HG03139 (cell line): ENCODE results near the gene FAM240B.

ENCODE experiments used
- ATAC-seq: cut with Tn5 transposase; IDR thresholded peaks from one replicate; pipeline ENCODE4 v1.9.1; 2021; ENCODE audit not compliant: unreplicated experiment

The FAM240B gene

DNA sequence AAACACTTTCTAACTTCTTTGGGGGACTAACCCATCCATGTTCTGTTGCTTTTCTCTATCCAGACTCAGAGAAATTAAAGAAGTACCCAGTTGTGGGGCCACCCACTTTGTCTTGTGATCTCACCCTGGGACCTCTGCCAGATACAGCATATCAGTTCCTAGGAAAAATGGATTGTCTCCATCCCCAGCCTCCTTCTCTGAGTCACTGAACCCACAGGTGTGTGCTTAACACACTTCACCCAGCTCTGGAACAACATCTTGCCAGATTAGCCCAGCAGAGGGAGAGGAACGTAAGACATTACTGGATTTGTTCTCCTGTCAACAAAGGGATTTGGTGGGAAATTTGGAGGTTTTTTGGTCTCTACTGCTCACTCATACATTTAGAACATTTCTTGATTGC, 19.2 kb downstream of the FAM240B start:
- ATAC-seq, result no peak

DNA sequence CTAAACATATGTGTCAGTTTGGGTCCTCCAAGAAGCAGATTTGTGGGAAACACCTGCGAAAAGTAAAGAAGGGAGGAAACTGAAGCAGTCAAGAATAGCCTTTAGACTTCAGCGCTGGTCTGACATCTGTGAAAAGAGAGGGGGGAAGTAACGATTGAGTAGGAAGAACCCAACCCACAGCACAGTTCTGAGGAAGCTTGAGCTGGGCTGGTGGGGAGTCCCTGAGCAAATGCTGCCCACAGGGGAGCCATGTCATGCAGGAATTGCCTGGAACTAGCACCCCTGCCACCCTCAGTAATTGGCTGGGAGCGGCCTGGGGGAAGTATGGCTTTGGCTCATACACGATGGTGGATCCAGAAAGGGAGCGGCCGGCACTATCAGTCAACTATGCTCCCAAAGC, 20.6 kb downstream of the FAM240B start:
- no peak for ATAC-seq

DNA sequence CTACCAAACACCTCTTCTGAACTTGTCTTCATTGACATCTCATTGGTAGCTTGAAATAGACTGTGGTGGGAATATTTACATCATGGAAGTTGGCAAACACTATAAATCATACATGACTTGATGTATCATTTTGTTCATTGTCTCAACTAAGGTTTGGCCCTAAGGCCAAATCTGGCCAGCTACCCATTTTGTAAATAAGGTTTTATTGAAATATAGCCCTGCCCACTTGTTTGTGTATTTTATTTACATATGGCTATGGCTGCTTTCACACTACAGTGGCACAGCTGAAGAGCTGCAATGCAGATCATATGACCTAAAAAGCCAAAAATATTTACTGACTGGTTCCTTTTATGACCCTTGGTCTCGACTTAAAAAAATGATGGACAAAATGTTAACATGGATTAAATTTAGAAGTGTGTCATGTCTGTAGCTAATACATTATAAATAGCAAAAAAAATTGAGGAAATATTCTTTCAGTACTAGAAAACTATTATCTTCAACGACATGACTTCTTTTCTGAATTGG, 22.1 kb downstream of the FAM240B start:
- ATAC-seq, result no peak

DNA sequence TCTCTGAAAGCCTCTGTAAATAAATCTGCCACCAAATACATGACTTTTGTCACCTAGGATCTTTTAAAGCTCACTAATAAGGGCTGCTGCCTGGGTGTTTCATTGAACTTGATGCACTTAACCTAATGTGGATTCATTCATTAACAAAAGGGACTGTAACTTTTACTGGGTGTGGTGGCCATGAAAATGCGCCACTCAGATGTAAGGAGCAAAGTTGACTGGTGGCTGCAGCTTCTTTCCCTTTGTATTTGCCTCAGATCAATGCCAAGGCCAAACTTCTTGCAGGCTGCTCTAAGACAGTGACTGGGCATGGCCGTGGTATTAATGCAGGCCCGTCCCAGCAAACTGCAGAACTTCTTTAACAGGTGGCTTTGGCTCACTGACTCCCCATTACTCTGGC, 22.9 kb downstream of the FAM240B start:
- no peak for ATAC-seq

DNA sequence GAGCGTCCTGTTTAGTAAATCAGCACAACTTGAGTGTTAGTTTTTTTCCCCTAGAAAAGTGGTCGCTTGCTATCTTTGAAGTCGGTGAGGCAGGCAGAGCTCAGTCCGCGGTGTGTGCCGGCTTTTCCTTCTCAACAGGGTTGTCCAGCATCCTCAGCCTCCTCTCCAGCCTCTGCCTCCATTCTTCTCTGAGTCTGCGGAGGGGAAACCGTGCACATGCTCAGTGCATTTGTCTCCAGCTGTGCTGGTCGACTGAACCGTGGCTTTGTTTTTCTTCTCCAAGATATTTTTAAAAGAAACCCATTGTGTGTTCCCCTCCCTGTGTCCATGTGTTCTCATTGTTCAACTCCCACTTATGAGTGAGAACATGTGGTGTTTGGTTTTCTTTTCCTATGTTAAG, 25.3 kb downstream of the FAM240B start:
- ATAC-seq, result no peak

DNA sequence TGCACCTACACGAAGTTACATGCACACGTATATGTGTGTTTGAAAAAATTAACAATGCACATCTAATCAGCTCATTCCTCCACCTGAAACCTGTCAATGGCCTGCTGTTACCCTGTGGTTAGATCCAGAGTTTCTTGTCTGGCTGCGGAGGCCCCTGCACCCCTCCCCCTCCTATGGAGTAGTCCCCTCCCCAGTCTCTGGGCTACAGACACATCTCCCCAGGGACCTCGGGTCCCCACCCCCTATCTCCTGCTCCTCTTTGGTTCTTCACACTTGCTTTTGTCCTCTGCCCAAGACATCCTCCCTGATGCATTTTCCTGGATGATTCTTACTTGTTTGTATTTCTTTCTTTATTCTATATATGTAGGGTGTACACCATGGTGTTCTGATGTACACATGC, 27.2 kb downstream of the FAM240B start:
- no peak for ATAC-seq

DNA sequence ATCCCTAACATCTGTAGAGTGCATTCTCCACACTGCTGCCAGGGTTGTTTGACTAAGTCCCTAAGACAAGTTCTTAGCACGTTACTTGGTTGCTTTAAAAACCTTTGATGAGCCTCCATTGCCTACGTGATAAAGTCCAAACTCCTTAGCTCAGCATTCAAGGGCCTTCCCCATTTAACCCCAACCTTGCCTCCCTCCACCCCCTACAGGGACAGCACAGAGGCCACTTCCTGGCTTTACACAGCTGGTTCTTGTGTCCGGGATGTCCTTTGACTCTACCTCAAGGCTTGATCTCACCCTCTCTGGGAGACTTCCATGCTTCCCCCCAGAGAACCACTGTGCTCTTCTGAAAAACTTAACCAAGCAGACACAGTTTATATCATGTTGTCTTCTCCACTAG, 29.4 kb downstream of the FAM240B start:
- no peak for ATAC-seq

DNA sequence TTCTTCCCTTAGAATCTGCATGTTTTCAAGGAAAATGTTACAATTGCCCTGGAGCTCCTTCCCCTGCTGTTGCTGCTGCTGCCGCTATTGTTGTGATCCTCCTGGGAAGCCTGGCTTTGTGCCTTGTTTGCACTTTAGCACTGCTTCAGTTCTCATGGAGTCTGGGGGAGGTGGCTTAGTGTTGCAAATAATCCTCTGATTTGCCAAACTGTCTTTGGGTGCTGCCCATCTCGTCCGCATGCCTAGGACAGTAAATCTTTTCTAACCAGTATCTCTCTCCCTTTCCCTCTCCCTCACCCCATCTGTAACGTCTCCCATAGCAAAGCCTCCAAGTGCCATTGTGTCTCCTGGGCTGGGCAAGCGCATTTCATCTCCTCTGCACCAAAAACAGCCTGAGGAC, 30.3 kb downstream of the FAM240B start:
- ATAC-seq, result no peak

DNA sequence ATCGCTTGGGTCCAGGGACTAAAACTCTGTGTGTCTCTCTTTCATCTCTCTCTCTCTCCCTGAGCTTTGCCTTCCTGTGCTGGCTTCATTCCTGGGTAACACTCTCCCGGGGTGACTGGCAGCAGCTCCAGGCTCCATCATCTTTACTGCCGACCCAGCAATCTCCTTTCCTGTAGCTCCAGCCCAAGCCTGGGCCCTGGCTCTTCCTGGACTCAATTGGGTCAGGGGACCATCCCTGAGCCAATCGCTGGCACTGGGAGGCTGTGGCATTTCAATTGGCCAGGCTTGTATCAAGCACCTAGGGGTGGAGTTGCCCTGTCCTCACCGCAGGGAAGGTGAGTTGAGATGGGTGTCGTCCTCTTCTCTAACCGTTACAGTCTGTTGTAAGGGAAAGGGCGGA, 31.9 kb downstream of the FAM240B start:
- no peak for ATAC-seq

DNA sequence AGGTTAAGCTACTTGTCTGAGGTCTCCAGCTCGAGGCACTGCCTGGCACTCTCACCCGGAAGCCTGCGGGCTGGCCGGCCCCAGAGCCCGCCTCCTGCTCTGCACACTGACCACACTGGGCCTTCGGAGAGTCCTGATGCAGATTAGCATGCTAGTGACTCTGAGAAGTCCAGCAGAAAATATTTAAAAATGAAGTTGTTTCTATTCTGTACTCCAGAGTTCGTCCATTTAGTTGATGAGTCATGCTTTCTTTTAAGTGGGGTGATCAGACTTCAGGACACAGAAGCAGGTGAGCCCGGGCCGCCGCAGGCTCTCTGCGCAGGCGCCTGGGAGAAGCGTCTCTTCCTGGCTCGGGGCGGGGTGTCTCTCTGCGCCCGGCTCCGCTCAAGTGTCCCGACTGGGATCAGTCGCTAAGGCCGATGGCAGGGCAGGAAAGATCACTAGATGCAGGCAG, 32.5 kb downstream of the FAM240B start:
- ATAC-seq, result no peak

DNA sequence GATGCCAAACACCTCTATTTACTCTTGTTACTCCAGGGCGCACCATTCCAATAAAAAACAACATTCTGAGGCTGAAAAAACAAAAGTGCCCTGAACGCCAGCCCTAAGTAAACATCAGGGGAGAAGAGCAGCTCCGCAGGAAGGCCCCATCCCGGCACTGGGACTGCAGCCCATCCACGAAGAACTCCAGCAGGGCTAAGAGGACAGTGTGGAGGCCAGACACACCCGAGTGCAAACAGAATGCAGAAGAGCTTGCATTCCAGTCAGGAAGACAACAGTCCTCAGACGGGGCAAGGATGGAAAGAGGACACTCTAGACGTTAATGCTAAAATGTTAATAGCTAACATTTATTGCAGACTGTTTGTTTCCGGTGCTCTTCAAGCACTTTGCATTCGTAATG, 33.0 kb downstream of the FAM240B start:
- no peak for ATAC-seq

DNA sequence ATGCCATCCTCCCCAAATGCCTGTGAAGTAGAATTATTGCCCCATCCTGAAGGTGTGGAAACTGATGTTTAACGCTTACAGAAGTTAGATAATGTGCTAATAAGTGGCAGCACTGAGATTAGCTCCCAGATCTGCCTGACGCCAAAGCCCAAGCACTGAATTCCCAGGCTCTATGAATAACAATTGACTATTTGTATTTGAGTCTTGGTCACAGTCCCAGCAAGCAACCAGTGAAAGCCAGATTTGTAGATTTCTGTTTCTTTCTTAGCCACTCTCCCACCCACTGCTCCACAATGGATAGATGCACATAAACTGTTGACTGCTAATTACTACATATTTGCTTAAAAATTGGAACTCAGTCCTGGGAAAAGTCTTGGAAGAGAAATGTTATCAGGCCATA, 34.4 kb downstream of the FAM240B start:
- no peak for ATAC-seq

DNA sequence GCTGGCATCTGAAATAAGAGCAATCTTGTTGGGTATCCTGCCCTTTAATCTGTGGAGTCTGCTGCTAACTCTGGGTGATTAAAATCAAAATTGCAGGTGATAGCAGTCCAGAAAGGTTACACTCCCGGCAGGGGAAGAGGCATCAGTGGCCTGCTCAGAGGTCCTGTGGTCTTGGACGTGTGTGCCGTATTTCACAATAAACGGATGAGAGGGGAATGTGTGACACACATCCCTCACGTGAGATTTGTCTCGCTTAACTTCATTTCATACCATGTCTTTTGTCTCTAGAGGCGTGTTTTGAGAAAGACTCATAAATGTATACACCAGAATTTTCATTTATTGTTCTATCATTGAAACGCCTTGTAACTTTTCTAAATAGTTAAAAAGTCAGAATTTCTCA, 36.6 kb downstream of the FAM240B start:
- ATAC-seq, result no peak

DNA sequence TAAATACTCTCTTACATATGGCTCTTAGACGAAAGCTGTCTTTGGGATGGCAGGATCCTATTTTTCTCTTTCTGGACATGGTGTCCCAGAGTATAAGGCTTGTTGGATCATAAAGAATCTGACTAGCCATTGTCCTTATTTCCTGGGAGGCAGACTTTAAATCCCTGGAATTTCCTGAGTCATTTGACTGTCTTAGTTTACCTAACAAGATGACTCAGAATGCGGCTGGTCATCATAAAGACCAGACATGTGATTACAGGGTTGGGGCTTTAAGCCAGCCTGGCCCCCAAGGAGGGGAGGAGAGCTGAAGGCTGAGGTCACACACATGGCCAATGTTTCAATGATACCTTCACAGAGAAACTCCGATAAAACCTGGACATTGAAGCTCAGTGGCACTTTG, 37.2 kb downstream of the FAM240B start:
- no peak for ATAC-seq

DNA sequence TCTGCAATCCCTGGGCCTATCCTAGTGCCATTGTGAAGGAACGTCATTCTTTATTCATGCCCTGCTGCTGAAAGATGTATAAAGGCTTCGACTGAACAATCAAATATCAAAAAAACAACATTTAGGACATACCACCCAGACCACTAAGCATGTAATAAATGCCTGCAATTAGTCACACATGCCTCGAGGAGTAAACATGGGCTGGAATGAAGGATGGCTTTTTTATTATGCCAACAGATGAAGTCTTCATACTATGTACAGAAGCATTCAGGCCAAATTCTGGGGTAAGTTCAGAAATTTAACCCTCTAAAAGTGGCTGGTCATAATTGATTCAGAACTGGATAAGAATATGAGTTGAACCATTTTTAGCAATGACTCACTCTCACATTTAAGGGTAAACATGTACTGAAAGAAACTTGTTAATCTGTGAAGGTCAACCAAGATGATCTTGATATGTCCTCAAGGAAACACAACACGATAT, 38.1 kb downstream of the FAM240B start:
- no peak for ATAC-seq

DNA sequence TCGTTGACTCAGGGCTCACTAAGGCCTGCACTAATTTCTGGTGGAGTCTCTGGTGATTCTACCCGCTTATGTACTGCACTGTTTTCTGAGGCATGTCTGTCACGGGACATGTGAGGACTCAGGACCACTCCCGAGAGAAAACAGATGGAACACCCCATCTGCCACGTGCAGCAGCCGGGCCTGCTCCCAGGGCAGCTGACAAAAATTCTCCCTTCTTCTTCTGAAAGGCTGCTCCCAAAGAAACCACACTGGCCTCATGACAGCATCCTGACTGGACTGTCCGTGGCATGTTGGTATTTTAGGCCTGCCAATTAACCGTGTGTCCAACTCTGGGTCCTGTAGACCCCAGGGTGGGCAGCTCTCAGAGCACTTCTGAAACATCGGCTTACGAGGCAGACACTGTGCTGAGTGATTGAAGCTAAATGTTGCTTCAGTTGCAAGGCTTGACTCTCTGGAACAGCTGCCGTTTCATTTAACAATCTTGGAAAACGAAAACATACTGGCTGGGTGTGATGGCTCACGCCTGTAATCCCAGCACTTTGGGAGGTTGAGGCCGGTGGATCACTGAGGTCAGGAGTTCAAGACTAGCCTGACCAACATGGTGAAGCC, 39.0 kb downstream of the FAM240B start:
- no peak for ATAC-seq

DNA sequence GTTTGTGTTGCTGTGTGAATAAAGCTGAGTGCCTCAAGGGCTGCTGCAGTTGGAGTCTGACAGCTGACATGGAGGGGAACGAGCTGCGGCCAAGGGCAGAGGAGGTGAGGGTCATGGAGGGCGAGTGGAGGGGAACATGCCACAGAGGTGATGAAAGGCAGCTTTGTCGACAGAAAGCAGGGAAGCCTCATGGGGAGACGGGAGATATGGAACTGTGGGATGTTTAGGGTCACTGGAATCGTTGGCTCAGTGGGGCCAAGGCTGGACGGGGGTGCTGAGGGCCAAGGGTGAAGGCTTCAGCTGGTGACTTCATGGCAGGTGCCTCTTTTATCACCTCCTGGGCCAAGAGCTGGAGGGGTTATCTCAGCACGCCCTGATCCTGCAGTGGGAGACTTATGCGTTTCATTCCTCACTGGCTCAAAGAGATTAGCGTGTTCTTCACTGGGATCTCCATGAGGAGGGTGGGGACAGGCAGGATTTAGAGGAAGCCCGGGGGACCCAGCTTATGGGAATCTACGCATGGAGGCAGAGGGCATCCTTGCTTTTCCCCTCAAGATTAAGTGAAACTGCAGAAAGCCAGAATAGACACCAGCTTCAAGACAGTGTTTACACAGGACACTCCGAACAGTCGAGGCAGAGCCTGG, 42.2 kb downstream of the FAM240B start:
- no peak for ATAC-seq

DNA sequence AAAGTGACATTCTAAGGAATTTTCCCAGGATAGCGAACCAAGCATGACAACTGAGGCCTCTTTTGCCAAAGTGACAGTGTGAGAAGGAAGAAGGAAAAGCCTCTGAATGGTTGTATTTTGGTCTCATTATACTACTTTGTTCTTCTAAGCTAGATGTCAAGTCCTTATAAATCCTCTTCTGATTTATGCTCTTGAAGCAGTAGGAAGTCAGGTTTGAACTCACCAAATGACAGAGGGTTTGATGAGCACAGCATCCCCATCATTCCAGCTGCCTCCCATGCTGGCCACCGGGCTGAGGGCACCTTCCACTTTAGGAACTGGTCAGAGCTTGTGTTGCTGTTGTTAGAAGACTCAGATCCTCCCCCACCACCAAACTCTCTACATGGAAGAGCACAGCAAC, 44.1 kb downstream of the FAM240B start:
- no peak for ATAC-seq

DNA sequence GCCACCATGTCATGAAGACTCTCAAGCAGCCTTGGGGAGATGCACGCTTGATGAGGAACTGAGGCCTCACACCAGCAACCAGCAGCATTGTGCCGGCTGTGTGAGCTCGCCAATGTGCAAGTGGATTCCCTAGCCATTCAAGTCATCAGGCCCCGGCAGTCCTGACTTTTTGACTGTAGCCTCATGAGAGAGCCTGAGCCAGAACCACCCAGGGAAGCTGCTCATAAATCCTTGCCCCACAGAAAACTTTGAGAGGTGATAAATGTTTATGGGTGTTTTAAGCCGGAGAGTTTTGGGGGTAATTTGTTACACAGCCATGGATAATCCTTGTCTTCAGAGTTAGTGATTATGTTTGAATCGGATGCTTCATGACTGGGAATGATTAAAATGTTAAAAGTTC, 44.7 kb downstream of the FAM240B start:
- ATAC-seq, result no peak

DNA sequence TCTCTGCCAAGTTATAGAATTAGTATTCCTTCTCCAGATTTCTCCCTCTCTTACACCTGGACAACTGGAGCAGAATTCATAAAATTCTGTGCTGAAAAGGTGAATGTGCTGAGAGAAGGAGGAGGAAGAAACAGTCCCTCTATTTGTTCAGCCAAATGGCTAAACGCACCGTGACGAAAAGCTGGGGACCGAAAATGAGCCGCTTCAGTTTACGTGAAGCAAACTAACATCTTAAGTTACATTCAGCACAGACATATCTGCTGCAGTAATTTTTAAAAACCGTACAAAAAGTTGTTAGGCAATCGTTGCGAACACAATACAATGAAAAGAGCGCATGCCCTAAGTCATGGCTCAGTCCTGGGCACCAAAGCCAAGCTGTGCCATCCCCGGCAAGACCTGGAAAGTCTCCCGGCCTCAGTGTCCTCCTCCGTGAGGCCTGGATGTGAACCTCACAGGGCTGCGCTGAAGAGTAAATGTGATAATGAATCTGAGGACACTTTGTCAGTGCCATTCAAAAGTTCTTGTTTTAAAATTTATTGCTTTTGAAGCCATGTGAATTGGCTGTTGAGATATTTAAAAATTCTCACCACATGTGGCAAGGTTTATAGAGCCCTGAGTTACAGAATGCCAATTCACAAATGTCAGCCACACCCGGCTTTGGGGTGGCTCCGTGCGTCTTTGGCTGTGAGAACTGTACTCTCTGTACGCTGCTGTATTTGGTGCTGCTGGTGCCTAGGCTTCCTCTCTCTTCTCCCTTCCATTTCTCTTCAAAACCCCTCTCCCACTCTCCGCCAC, 46.3 kb downstream of the FAM240B start:
- ATAC-seq, result no peak

DNA sequence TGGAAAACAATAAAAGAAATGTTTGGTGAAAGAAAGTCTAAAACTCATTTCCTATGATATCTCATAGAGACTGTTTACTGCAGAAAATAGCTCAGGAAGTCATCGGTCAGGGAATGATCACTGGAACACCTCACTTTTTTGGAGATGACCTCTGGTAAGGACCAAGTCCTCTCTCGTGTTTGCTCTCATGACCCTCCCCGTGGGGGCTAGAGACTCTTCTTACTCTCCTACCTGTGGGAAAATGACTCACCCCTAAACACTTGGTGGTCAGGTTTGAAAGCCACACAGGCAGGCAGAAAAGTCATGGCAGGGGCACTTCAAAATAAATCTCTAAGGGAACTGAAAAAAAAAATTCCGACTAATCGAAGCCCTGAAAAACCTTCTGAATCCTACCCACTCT, 48.2 kb downstream of the FAM240B start:
- ATAC-seq, result no peak

DNA sequence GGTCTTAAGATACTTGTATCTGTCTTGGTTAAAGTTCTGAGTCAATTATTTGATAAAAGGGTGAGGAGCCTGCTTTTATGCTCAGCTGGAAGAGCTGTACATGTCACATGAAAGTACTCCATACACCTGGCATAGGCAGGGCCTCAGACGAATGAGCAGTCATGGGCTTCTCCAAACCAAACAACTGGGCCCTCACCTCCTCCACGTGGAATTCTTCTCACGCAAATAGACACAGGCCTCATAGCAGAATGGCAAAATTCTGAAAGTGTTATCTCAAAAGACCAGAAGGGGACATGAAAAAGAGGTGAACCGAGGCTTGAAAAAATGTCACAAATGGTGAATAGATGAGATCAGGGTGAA, 48.6 kb downstream of the FAM240B start:
- no peak for ATAC-seq
